SJSA1 (cell line): Measurements from ENCODE around the gene ANKRD30A. TPM values are rescaled to one million over a fixed set of nuclear protein-coding genes. Genes with fewer than 3 reads are reported as not detected.
"Not testable (repeated sequence)": the region's sequence is repeated elsewhere in the genome, so short reads cannot be mapped to it uniquely, and the experiment has no call there.

ENCODE experiments used
- DNase-seq, 2 experiments: peaks; one replicate each; pipeline ENCODE4 v3.0.0-alpha.2; 2015 to 2020; ENCODE audit warnings: low spot score in 2 of 2, low read depth in 1 of 2
- H3K27ac ChIP-seq: fragments of 250-450 bp; sonication (Bioruptor Pico); 2 replicates; pipeline ENCODE4 v1.5.1; 2020; ENCODE audit warnings: mild to moderate bottlenecking, moderate library complexity
- H3K27me3 ChIP-seq: fragments of 250-450 bp; sonication (Bioruptor Pico); replicated peaks from 2 replicates; pipeline ENCODE4 v1.5.1; 2020; ENCODE audit warnings: mild to moderate bottlenecking, moderate library complexity
- H3K36me3 ChIP-seq: fragments of 250-450 bp; sonication (Bioruptor Pico); 2 replicates; pipeline ENCODE4 v1.5.1; 2020; ENCODE audit warnings: mild to moderate bottlenecking
- H3K4me1 ChIP-seq: fragments of 250-450 bp; sonication (Bioruptor Pico); replicated peaks from 2 replicates; pipeline ENCODE4 v1.6.1; 2021; ENCODE audit warnings: mild to moderate bottlenecking
- H3K4me3 ChIP-seq: fragments of 250-450 bp; sonication (Bioruptor Pico); 2 replicates; pipeline ENCODE4 v1.5.1; 2020; ENCODE audit warnings: mild to moderate bottlenecking
- H3K9me3 ChIP-seq: fragments of 250-450 bp; sonication (Bioruptor Pico); replicated peaks from 2 replicates; pipeline ENCODE4 v1.5.1; 2020; ENCODE audit warnings: mild to moderate bottlenecking
- total RNA-seq: library from RNA; depleted of rRNA; stranded (reverse); fragments of >200 nt; shearing (Covaris generic); gene quantifications from 2 replicates; pipeline ENCODE4 v1.2.3, GENCODE V29; 2014

The ANKRD30A gene
- total RNA-seq, 1 experiment from 2014 or later, result not detected

DNA sequence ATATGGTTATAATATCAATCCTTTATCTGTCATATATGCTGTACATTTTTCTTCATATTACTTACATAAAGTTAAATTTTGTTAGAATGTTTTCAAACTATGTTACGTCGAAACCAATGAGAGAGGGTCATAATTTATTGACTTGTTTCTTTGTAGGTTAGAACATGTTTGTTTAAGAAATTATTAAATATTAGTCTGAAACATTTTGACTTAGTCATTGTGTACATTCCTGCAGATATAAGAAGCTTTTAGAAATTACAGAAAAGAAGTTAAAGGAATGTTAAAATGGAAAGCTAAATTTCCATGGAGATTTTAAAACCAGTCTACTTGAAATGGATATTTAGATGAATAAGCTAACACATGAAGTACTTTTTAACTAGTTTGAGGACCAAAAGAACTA lies 99.8 kb downstream of the ANKRD30A start:
- no peak for DNase-seq
- Histone ChIP-seq H3K27me3 (no peaks in the 10 kb centered on the region), H3K36me3 (no peaks in the 10 kb centered on the region), H3K9me3 (no peaks in the 10 kb centered on the region), H3K27ac (no peak overlapping the region), H3K4me1 (no peaks in the 10 kb centered on the region), H3K4me3 (no peak overlapping the region)

DNA sequence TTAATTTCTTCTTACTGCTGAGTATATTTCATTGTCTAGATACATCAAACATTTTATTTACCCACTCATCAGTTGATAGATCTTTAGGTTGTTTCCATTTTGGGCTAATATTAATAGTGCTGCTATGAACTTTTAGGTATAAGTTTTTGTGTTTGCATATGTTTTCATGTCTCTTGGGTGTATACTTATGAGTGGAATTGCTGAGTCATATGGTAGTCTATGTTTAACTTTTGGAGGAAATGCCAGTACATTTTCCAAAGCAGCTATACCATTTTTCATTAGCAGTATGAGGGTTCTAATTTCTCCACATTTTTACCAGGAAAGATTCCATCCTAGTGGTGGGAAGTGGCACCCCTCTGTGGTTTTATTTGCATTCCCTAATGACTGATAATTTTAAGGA lies 101.1 kb downstream of the ANKRD30A start:
- Histone ChIP-seq H3K36me3 (no peaks in the 10 kb centered on the region), H3K9me3 (no peaks in the 10 kb centered on the region), H3K27ac (no peak overlapping the region), H3K4me3 (no peak overlapping the region), H3K4me1 (no peaks in the 10 kb centered on the region), H3K27me3 (no peaks in the 10 kb centered on the region)
- no peak for DNase-seq

DNA sequence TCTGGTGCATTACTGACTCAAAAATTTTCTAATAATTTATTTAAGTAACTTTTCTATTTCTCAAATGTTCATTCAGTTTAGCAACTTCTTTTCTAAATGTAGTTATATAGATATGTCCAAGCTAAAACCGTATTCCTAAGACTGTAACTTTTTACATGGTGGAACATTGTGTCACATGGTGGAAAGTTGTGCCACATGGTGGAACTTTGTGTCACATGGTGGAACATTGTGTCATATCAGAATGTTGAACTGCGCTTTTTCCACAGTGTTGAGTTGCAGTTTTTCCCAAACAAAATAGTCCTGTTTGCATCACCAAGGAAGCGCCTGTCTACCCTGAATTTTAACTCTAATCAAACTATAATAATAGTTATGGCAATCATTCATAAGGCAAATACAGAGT lies 109.3 kb downstream of the ANKRD30A start:
- Histone ChIP-seq H3K4me1 (no peaks in the 10 kb centered on the region), H3K27ac (no peak overlapping the region), H3K36me3 (no peaks in the 10 kb centered on the region), H3K27me3 (no peaks in the 10 kb centered on the region), H3K4me3 (no peak overlapping the region), H3K9me3 (no peaks in the 10 kb centered on the region)
- DNase-seq, result no peak

DNA sequence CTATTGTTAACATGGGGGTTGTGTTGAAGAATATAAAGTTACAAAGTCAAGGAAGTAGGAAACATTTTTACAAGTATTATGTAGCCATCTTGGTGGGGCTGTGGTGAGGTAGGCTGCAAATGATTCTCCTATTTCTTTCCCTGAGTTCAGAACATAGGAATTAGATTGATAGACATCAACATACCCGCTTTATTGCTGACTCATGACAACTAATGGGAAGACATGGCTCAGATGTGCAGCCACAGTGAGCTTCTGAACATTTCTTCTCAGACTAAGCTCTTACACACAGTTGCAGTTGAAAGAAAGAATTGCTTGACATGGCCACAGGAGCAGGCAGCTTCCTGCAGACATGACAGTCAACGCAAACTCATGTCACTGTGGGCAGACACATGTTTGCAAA lies 110.7 kb downstream of the ANKRD30A start:
- Histone ChIP-seq H3K27me3 (no peaks in the 10 kb centered on the region), H3K27ac (no peak overlapping the region), H3K9me3 (no peaks in the 10 kb centered on the region), H3K4me1 (no peaks in the 10 kb centered on the region), H3K4me3 (no peak overlapping the region), H3K36me3 (no peaks in the 10 kb centered on the region)
- no peak for DNase-seq

DNA sequence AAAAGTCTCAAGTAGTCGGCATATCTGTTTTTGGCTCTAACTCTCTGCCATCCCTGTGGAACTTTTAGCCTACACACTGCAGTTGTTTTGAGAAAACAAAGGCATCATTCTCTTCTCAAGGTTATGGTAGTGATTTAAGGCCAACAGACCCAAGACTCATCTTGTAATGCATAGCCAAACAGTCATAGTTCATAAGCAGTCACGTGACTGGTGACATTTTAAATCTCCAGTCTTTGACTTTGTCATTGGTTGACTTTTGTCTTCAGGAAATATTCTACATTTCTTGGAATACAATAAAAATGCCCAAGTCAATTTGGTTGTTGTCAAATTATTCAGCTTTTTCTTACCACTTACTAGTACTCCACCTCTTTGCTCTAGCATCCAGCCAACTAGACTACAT lies 114.8 kb downstream of the ANKRD30A start:
- Histone ChIP-seq H3K9me3 (no peaks in the 10 kb centered on the region), H3K4me1 (no peaks in the 10 kb centered on the region), H3K4me3 (no peak overlapping the region), H3K27ac (no peak overlapping the region), H3K27me3 (no peaks in the 10 kb centered on the region), H3K36me3 (no peaks in the 10 kb centered on the region)
- no peak for DNase-seq

DNA sequence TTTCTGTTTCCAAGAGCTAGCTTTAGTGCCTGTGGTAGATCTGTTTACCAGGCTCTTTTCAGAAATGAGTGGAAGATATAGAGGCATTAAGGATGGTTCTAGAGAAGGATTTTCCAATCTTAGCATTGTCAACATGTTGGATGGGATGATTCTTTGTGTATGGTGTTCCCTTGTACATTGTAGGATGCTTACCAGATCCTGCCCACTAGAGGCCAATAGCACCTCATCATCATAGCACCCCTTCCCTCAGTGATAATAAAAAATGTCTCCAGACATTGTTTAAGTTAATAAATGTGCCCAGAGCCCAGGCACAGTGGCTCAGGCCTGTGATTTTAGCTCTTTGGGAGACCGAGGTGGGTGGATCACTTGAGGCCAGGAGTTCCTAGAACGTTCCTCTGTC lies 121.2 kb downstream of the ANKRD30A start:
- no peak overlapping the region for H3K4me3 ChIP-seq
- H3K4me1 ChIP-seq, result no peaks in the 10 kb centered on the region
- no peak overlapping the region for H3K27ac ChIP-seq
- no peaks in the 10 kb centered on the region for H3K27me3 ChIP-seq
- DNase-seq, result no peak
- H3K9me3 ChIP-seq, result no peaks in the 10 kb centered on the region
- no peaks in the 10 kb centered on the region for H3K36me3 ChIP-seq

DNA sequence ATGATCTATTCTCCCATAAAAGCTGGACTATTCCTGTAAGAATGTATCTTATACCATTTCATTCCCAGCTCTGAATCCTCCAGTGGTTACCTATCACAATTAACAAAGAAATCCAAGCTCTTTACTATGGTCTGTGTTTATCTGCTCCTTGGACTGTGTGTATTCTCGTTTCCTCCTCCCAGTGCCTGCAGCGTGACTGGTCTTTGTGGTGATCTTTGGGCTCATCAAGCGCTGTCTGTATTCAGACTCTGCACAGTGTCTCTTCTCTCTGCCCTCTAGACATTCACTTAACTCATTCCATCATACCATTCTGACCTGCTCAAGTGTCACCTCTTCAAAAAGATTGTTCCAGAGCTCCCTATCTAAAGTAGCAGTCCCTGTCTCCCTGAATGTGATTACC lies 130.4 kb downstream of the ANKRD30A start:
- DNase-seq, H3K4me3 ChIP-seq, H3K4me1 ChIP-seq, H3K27ac ChIP-seq, H3K36me3 ChIP-seq, H3K27me3 ChIP-seq, H3K9me3 ChIP-seq: not testable (repeated sequence)

DNA sequence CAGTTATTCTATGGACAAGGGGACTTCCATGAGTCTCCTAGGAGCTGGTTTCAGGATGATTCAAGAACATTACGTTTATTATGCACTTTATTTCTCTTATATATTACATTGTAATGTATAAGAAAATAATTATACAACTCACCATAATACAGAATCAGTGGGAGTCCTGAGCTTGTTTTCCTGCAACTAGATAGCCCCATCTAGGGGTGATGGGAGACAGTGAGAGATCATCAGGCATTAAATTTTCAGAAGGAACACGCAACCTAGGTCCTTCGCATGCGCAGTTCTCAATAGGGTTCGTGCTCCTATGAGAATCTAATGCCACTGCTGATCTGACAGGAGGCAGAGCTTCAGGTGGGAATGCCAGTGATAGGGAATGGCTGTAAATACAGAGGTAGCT lies 137.9 kb downstream of the ANKRD30A start:
- H3K9me3 ChIP-seq, result no peaks in the 10 kb centered on the region
- no peaks in the 10 kb centered on the region for H3K36me3 ChIP-seq
- no peak overlapping the region for H3K27ac ChIP-seq
- H3K27me3 ChIP-seq, result no peaks in the 10 kb centered on the region
- H3K4me1 ChIP-seq, result no peaks in the 10 kb centered on the region
- no peak for DNase-seq
- H3K4me3 ChIP-seq, result no peak overlapping the region

DNA sequence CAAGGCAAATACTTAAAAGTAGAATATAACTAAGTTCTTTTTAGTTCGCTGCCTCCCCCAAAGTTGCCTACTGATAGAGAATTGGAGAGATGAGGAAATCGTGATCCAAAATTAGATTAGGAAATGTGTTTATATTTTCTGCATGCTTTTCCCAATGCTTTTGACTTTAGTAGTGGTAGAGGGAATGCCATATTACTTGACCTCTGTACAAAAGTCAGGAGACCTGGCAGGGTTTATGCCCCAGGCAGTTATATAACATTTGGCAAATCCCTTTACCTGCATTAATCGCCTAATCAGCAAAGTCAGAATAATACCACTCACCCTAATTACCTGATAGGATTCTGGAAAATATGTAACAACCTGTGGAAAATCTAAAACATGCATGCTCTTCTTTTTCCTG lies 142.9 kb downstream of the ANKRD30A start:
- H3K36me3 ChIP-seq, result no peaks in the 10 kb centered on the region
- H3K9me3 ChIP-seq, result no peaks in the 10 kb centered on the region
- H3K27ac ChIP-seq, result no peak overlapping the region
- H3K4me3 ChIP-seq, result no peak overlapping the region
- H3K4me1 ChIP-seq, result no peaks in the 10 kb centered on the region
- H3K27me3 ChIP-seq, result no peaks in the 10 kb centered on the region
- DNase-seq, result no peak

DNA sequence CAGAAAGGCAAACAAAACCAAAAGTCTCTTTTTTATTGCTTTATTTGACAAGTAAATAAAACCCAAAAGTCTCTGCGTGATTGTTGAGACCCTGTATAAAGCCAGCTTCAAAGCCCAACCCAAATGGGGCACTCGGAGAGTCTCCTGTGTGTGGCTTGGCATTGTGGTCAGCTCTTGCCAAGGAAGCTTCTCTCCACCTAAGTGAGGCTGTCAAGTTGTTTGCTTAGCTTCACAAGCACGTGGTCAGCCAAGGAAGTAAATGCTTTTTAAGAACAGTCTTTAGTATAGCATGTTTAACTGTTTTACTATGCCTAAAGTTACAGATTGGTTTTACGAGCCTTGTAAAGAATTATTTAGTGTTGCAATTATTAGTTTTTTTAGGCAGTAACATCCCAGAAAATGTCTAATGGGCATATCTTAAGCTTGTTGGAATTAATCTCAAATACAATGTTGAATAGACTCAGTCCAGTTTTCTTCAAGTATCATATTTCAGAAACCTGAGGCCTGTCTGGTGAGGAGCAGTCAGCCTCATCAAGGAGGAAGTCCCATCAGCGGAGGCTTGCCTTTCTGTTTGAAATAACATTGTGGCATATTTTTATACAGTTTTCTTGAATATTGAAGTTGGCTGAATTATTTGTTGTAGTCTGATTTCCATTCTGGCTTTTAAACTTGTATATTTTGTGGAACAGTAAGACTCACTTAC lies 144.3 kb downstream of the ANKRD30A start:
- no peak overlapping the region for H3K27ac ChIP-seq
- H3K27me3 ChIP-seq, result no peaks in the 10 kb centered on the region
- no peak for DNase-seq
- no peak overlapping the region for H3K4me3 ChIP-seq
- no peaks in the 10 kb centered on the region for H3K4me1 ChIP-seq
- H3K36me3 ChIP-seq, result no peaks in the 10 kb centered on the region
- H3K9me3 ChIP-seq, result no peaks in the 10 kb centered on the region

DNA sequence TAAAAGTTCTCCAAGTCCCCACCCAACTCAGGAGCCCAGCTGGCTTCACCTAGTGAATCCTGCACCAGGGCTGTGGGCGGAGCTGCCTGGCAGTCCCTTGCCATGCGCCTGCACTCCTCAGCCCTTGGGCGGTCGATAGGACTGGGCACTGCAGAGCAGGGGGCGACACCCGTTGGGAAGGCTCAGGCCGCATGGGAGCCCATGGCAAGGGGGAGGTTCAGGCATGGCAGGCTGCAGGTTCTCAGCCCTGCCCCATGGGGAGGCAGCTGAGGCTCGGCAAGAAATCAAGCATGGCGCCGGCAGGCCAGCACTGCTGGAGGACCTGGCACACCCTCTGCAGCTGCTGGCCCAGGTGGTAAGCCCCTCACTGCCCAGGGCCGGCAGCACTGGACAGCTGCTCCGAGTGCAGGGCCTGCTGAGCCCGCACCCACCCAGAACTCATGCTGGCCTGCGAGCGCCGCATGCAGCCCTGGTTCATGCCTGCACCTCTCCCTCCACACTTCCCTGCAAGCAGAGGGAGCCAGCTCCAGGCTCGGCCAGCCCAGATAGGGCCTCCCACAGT lies 149.9 kb downstream of the ANKRD30A start:
- H3K4me3 ChIP-seq, result no peak overlapping the region
- H3K27me3 ChIP-seq, result no peaks in the 10 kb centered on the region
- no peaks in the 10 kb centered on the region for H3K36me3 ChIP-seq
- no peak for DNase-seq
- no peak overlapping the region for H3K27ac ChIP-seq
- H3K4me1 ChIP-seq, result no peaks in the 10 kb centered on the region
- H3K9me3 ChIP-seq, result peaks cover 2% of the 10 kb centered on the region; the same call in 1 of the 2 replicates

DNA sequence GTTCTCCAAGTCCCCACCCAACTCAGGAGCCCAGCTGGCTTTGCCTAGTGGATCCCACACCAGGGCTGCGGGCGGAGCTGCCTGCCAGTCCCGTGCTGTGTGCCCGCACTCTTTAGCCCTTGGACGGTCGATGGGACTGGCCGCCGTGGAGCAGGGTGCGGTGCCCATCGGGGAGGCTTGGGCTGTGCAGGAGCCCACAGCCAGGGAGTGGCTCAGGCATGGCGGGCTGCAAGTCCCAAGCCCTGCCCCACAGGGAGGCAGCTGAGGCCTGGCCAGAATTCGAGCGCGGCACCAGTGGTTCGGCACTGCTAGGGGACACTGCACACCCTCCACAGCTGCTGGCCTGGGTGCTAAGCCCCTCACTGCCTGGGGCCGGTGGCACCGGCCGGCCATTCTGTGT lies 159.7 kb downstream of the ANKRD30A start:
- no peaks in the 10 kb centered on the region for H3K4me1 ChIP-seq
- DNase-seq, result no peak
- H3K27me3 ChIP-seq, result no peaks in the 10 kb centered on the region
- H3K9me3 ChIP-seq, result 0 out of 2 replicates have a peak, but pooled peaks cover 3% of the 10 kb centered on the region
- H3K36me3 ChIP-seq, result no peaks in the 10 kb centered on the region
- H3K27ac ChIP-seq, result no peak overlapping the region
- H3K4me3 ChIP-seq, result no peak overlapping the region

DNA sequence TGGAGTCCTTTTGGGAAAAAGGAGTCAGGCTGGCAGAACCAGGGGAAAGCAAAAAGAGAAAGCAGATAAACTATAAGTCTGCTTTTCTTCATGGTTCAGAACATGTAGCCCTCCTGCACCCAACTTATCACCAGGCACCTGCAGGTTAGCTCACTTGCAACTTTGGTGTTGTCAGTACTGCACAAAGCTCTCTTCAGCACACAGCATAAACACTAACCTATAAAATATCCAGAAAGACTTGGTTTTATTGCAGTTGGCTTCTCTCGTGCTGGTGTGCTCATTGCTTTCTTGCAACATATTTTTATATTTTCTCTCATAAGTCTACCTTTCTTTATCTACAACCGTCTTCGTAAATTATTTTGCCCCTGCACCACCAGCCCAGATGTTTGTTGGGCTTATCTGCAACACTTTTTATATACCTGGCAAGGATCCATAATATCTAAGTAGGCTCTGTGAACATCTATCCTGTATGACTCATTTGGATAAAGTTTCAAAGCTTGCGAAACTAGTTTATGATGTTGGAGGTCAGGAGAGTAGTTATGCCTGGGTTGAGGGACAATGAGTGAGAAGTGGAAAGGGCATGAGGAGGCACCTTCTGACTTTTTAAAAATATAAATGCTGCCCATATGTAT lies 164.6 kb downstream of the ANKRD30A start:
- Histone ChIP-seq H3K27me3 (no peaks in the 10 kb centered on the region), H3K36me3 (no peaks in the 10 kb centered on the region), H3K27ac (no peak overlapping the region), H3K9me3 (0 out of 2 replicates have a peak, but pooled peaks cover 5% of the 10 kb centered on the region), H3K4me1 (no peaks in the 10 kb centered on the region), H3K4me3 (no peak overlapping the region)
- DNase-seq, result no peak

DNA sequence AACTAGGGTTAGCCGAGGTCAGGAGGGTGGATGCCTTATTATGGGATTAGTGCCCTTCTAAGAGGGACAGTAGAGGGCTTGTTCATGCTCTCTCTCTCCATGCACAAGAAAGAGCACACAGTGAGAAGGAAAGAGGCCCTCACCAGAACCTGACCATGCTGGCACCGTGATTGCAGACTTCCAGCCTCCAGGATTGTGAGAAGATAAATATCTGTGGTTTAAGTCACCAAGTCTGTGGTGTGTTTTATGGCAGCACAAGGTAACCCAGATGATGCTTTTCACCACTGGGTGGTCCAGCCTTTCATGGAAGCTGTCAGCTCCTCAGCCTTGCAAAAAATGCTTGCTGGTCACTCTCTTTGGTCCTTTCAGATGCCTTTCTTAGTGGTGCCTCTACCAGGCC lies 175.9 kb downstream of the ANKRD30A start:
- H3K4me3 ChIP-seq, result no peak overlapping the region
- no peaks in the 10 kb centered on the region for H3K36me3 ChIP-seq
- no peak for DNase-seq
- H3K4me1 ChIP-seq, result no peaks in the 10 kb centered on the region
- H3K9me3 ChIP-seq, result peaks cover 4% of the 10 kb centered on the region; the same call in 1 of the 2 replicates
- no peaks in the 10 kb centered on the region for H3K27me3 ChIP-seq
- no peak overlapping the region for H3K27ac ChIP-seq
